Caco-2 (cell line): ENCODE results near the gene NPHP4. TPM values are rescaled to one million over a fixed set of nuclear protein-coding genes. Genes with fewer than 3 reads are reported as not detected.

Source experiments
- BruUV-seq: library from RNA; stranded (reverse); fragments of 400-500 nt; replicated peaks from 2 replicates; lab custom pipeline; 2021; lab: Mats Ljungman, UMichigan
- CTCF ChIA-PET: fragments of 300-600 bp; sonication (Branson Sonifier 250); formaldehyde crosslinking; loops from one replicate; lab custom pipeline; 2022; ENCODE audit warnings: antibody characterized with exemption; lab: Charles Lee
- POLR2A ChIA-PET: fragments of 300-600 bp; sonication (Branson Sonifier 250); formaldehyde crosslinking; loops from one replicate; lab custom pipeline; 2022; ENCODE audit warnings: antibody characterized with exemption; lab: Charles Lee
- DNase-seq, 2 experiments: peaks; one replicate each; pipeline versions ENCODE4 v3.0.0 to v3.0.0-alpha.2; 2020 to 2022
- H3K27me3 ChIP-seq: replicated peaks from 2 replicates; pipeline ENCODE4 v1.6.0; 2011; ENCODE audit warnings: low read length; ENCODE audit not compliant: control insufficient read depth, insufficient read depth
- H3K36me3 ChIP-seq: 2 replicates; pipeline ENCODE4 v1.5.1; 2011; ENCODE audit warnings: low read length; ENCODE audit not compliant: control insufficient read depth, insufficient read depth
- H3K4me1 ChIP-seq: fragments of 250-450 bp; sonication (Bioruptor Pico); 2 replicates; pipeline ENCODE4 v1.5.1; 2020; ENCODE audit warnings: mild to moderate bottlenecking
- H3K4me3 ChIP-seq: 2 replicates; pipeline ENCODE4 v1.5.1; 2011; ENCODE audit warnings: low read depth, mild to moderate bottlenecking, control low read depth, low read length
- H3K9me3 ChIP-seq: fragments of 250-450 bp; sonication (Bioruptor Pico); 2 replicates; pipeline ENCODE4 v1.5.1; 2020; ENCODE audit warnings: mild to moderate bottlenecking, moderate library complexity
- H3K27ac Mint-ChIP-seq: one replicate; pipeline ENCODE4 v1.8.0; 2022; ENCODE audit warnings: mixed read lengths; ENCODE audit not compliant: unreplicated experiment
- H3K27me3 Mint-ChIP-seq: one replicate; pipeline ENCODE4 v1.8.0; 2022; ENCODE audit warnings: mixed read lengths; ENCODE audit not compliant: insufficient read depth, unreplicated experiment
- H3K36me3 Mint-ChIP-seq: one replicate; pipeline ENCODE4 v1.8.0; 2022; ENCODE audit warnings: mild to moderate bottlenecking, mixed read lengths; ENCODE audit not compliant: insufficient read depth, unreplicated experiment
- H3K4me1 Mint-ChIP-seq: one replicate; pipeline ENCODE4 v1.8.0; 2022; ENCODE audit warnings: low read depth, mixed read lengths; ENCODE audit not compliant: unreplicated experiment
- H3K4me3 Mint-ChIP-seq: one replicate; pipeline ENCODE4 v1.8.0; 2022; ENCODE audit warnings: mild to moderate bottlenecking, moderate library complexity, mixed read lengths; ENCODE audit not compliant: unreplicated experiment
- H3K9me3 Mint-ChIP-seq: one replicate; pipeline ENCODE4 v1.8.0; 2022; ENCODE audit warnings: mixed read lengths; ENCODE audit not compliant: unreplicated experiment
- CTCF ChIP-seq, 2 experiments: fragments of 200-600 bp in 1 of 2; IDR thresholded peaks; 1 replicate in 1 of 2; 2 replicates in 1 of 2; pipeline versions ENCODE4 v1.5.1 to v1.8.0; 2011 to 2022; ENCODE audit warnings: antibody characterized with exemption in 1 of 2, control low read depth in 1 of 2, inconsistent platforms in 1 of 2, low read depth in 1 of 2, low read length in 1 of 2, mild to moderate bottlenecking in 1 of 2, moderate library complexity in 1 of 2; ENCODE audit not compliant: insufficient read depth in 1 of 2, severe bottlenecking in 1 of 2, unreplicated experiment in 1 of 2
- intact Hi-C: fragments of 100-400 bp; cut with micrococcal nuclease; formaldehyde crosslinking; loops from one replicate; pipeline ENCODE4 v1.10.0; 2022; ENCODE audit not compliant: unreplicated experiment
- total RNA-seq: library from RNA; stranded (reverse); gene quantifications from 2 replicates; pipeline ENCODE4 v1.2.3, GENCODE V29; 2022

Gene NPHP4
- total RNA-seq, 1 experiment from 2014 or later, result 12.3 TPM

GRCh38 chr1:5822266-5822665 lies 170.0 kb downstream of the NPHP4 start:
- Histone ChIP-seq H3K36me3 (no peaks in the 10 kb centered on the region), H3K27me3 (no peaks in the 10 kb centered on the region), H3K4me3 (no peak overlapping the region), H3K4me1 (no peaks in the 10 kb centered on the region), H3K9me3 (no peaks in the 10 kb centered on the region)
- no peak overlapping the region for H3K4me3 Mint-ChIP-seq
- no peaks in the 10 kb centered on the region for H3K4me1 Mint-ChIP-seq
- no peak for TF ChIP-seq CTCF (IDR thresholded peaks at IDR 0.05; ENCODE audit: insufficient read depth in 1 of 2, low read depth in 1 of 2, low read length in 1 of 2, severe bottlenecking in 1 of 2, unreplicated experiment in 1 of 2)
- peaks cover 2% of the 10 kb centered on the region for H3K27me3 Mint-ChIP-seq
- no peaks in the 10 kb centered on the region for H3K9me3 Mint-ChIP-seq
- ChIA-PET POLR2A (no interaction called here), CTCF (no interaction called here)
- no peak overlapping the region for H3K27ac Mint-ChIP-seq
- DNase-seq, result no peak
- intact Hi-C loops, result no loop called here
- peaks cover 5% of the 10 kb centered on the region for H3K36me3 Mint-ChIP-seq
- BruUV-seq, result no TSS peak

DNA sequence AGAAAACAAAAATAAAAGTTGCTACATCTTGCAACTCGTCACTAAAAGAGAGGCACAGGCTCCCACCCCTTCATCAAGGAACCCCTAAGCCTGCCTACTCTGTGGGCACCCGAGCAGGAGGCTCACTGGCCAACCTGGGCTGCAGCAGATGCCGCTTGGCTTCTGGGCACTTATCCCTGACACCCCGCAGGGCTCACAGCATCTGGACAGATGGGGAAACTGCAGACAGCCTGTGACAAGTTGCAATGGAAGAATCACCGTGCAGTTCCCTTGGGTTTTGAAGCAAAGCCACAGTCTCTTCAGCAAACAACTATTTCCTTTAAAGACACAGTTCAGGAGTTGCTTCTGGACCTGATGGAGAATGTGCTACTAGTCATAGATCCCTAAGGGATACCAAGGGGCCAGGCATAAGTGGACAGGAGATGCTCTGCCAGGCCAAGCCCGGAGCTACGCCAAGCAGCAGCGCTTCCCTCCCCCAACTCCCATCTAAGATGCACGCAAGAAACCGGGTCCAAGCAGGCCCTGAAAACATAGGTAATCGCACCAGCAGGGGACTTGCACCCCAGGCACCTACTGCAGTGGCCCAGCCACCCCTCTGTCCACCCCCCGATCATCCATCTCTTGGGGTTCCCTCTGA lies 170.6 kb downstream of the NPHP4 start:
- no peak for DNase-seq
- peaks cover 5% of the 10 kb centered on the region for H3K36me3 Mint-ChIP-seq
- no peaks in the 10 kb centered on the region for H3K36me3 ChIP-seq
- no TSS peak for BruUV-seq
- ChIA-PET CTCF (no interaction called here), POLR2A (no interaction called here)
- H3K27me3 Mint-ChIP-seq, result peaks cover 2% of the 10 kb centered on the region
- H3K4me1 ChIP-seq, result no peaks in the 10 kb centered on the region
- intact Hi-C loops, result no loop called here
- H3K9me3 ChIP-seq, result no peaks in the 10 kb centered on the region
- H3K4me1 Mint-ChIP-seq, result no peaks in the 10 kb centered on the region
- no peaks in the 10 kb centered on the region for H3K9me3 Mint-ChIP-seq
- H3K4me3 ChIP-seq, result no peak overlapping the region
- no peak for TF ChIP-seq CTCF (IDR thresholded peaks at IDR 0.05; ENCODE audit: insufficient read depth in 1 of 2, low read depth in 1 of 2, low read length in 1 of 2, severe bottlenecking in 1 of 2, unreplicated experiment in 1 of 2)
- H3K27ac Mint-ChIP-seq, result no peak overlapping the region
- no peaks in the 10 kb centered on the region for H3K27me3 ChIP-seq
- no peak overlapping the region for H3K4me3 Mint-ChIP-seq

DNA sequence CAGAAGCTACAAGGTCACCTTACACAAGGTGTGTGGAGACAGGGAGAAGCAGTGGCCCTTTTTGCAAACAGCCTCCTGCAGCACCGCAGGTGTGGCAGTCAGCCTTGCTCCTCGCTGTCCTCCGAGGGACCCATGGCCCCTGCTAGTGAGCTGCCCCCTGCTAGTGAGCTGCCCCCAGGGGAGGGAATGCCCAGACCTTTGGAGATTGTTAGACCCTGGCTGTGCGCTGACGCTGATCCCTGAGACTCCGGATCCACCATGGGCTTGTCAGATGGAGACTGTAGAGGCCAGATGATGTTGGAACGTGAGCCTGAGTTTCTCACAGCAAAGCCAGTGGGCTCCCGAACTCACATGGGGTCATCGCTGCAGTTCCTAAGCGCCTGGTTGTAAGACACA lies 172.2 kb downstream of the NPHP4 start:
- BruUV-seq, result no TSS peak
- no peaks in the 10 kb centered on the region for H3K36me3 ChIP-seq
- no peak for DNase-seq
- H3K9me3 Mint-ChIP-seq, result no peaks in the 10 kb centered on the region
- no peak for TF ChIP-seq CTCF (IDR thresholded peaks at IDR 0.05; ENCODE audit: insufficient read depth in 1 of 2, low read depth in 1 of 2, low read length in 1 of 2, severe bottlenecking in 1 of 2, unreplicated experiment in 1 of 2)
- no peak overlapping the region for H3K4me3 ChIP-seq
- H3K27ac Mint-ChIP-seq, result no peak overlapping the region
- no peak overlapping the region for H3K4me3 Mint-ChIP-seq
- H3K4me1 Mint-ChIP-seq, result no peaks in the 10 kb centered on the region
- H3K4me1 ChIP-seq, result no peaks in the 10 kb centered on the region
- H3K9me3 ChIP-seq, result no peaks in the 10 kb centered on the region
- intact Hi-C loops, result no loop called here
- H3K27me3 Mint-ChIP-seq, result peaks cover 2% of the 10 kb centered on the region
- peaks cover 5% of the 10 kb centered on the region for H3K36me3 Mint-ChIP-seq
- no peaks in the 10 kb centered on the region for H3K27me3 ChIP-seq
- CTCF ChIA-PET, result no interaction called here
- POLR2A ChIA-PET, result no interaction called here
